Erythroblast (primary cell): ENCODE results near the gene SH2D3A.
"Not testable (repeated sequence)": the region's sequence is repeated elsewhere in the genome, so short reads cannot be mapped to it uniquely, and the experiment has no call there.

Experiments used
- DNase-seq, 2 experiments: peaks; one replicate each; lab custom pipeline; 2025; lab: John Stamatoyannopoulos, UW
- GATA1 ChIP-seq: IDR thresholded peaks from 2 replicates; pipeline ENCODE4 v1.6.1; 2011; ENCODE audit warnings: low read depth, mild to moderate bottlenecking, control low read depth, low read length, moderate library complexity
- POLR2A ChIP-seq: IDR thresholded peaks from 2 replicates; pipeline ENCODE4 v1.6.1; 2011; ENCODE audit warnings: mild to moderate bottlenecking, low read length

The SH2D3A gene

GRCh38 chr19:6767357-6768235 is at the start of gene SH2D3A:
Gene SH2D3A (minus strand): TSS chr19:6767435. CDS start chr19:6763748, 3,687 bp downstream.
- peak; percentile 80 to 88 for DNase-seq

GRCh38 chr19:6813659-6814058 is 46.4 kb upstream of the SH2D3A start:
- TF ChIP-seq POLR2A: no peak
- no peak for TF ChIP-seq GATA1
- DNase-seq: no peak

More at GRCh38 chr19:6767357-6768235, at the start of gene SH2D3A:
- TF ChIP-seq GATA1 (no peak), POLR2A (no peak)

GRCh38 chr19:6812612-6813011 is 45.4 kb upstream of the SH2D3A start:
- no peak for DNase-seq
- TF ChIP-seq POLR2A: no peak
- no peak for TF ChIP-seq GATA1

- no peak for TF ChIP-seq GATA1
- TF ChIP-seq POLR2A: no peak
- DNase-seq: peak in 1 of 2 experiments; percentile 35
Observed at GRCh38 chr19:6811906-6812305, 44.7 kb upstream of the SH2D3A start.

GRCh38 chr19:6811378-6811777 is 44.1 kb upstream of the SH2D3A start:
- TF ChIP-seq POLR2A (no peak), GATA1 (no peak)
- no peak for DNase-seq

- DNase-seq: no peak
- no peak for TF ChIP-seq POLR2A
- TF ChIP-seq GATA1: no peak
Observed at GRCh38 chr19:6809262-6809661, 42.0 kb upstream of the SH2D3A start.

- TF ChIP-seq POLR2A (no peak), GATA1 (no peak)
- no peak for DNase-seq
Observed at GRCh38 chr19:6808494-6808893, 41.3 kb upstream of the SH2D3A start.

GRCh38 chr19:6807291-6807690 is 40.1 kb upstream of the SH2D3A start:
- no peak for TF ChIP-seq GATA1
- no peak for TF ChIP-seq POLR2A
- no peak for DNase-seq

GRCh38 chr19:6806488-6806887 is 39.3 kb upstream of the SH2D3A start:
- DNase-seq: no peak
- no peak for TF ChIP-seq GATA1
- TF ChIP-seq POLR2A: no peak

GRCh38 chr19:6803036-6803404 is 35.8 kb upstream of the SH2D3A start:
- DNase-seq: no peak
- TF ChIP-seq POLR2A (no peak), GATA1 (no peak)

GRCh38 chr19:6802336-6803035 is 35.3 kb upstream of the SH2D3A start:
- DNase-seq: no peak
- TF ChIP-seq POLR2A (no peak), GATA1 (no peak)

GRCh38 chr19:6801485-6802086 is 34.4 kb upstream of the SH2D3A start:
- TF ChIP-seq GATA1 (no peak), POLR2A (peak; percentile 63)
- peak; percentile 62 to 72 for DNase-seq

- DNase-seq: no peak
- TF ChIP-seq GATA1 (no peak), POLR2A (no peak)
Observed at GRCh38 chr19:6800991-6801484, 33.8 kb upstream of the SH2D3A start.

- not testable (repeated sequence) for DNase-seq
Observed at GRCh38 chr19:6800160-6800790, 33.0 kb upstream of the SH2D3A start.
